Heart left ventricle (tissue), 13 donors: ENCODE measurements around the gene IL2RA.

Experiments used
- POLR2A ChIP-seq, 2 donors: fragments of 450-650 bp; IDR thresholded peaks; one replicate each; pipeline ENCODE4 v1.6.1; 2017; ENCODE audit warnings: antibody characterized with exemption in 2 of 2, mild to moderate bottlenecking in 2 of 2, moderate library complexity in 2 of 2
- TF ChIP-seq, protein P1 (sequence below), 12 donors: fragments of 200-600 bp; sonication (generic) in 4 of 12; IDR thresholded peaks; one replicate each; pipeline versions ENCODE4 v1.5.0 to v1.8.0; 2018 to 2022; ENCODE audit warnings: antibody characterized with exemption in 12 of 12, mild to moderate bottlenecking in 5 of 12
- donor health status: ischemic (EF 13 %, LVEDD 7.1; RV severe dilation, severe dysfunction).
- donor health status: DM: no; HTN: yes; CAD: no.
- donor health status: DM: no; HTN: no; CAD: no.
- donor health status: ischemic (EF 25% LVEDD 6.9; RV normal size, moderate dysfunction).
- donor health status: ischemic (EF 25% LVEDD 5.7; RV mildly dilated, moderate dysfunction).
- donor health status: ischemic (EF 35%, LVEDD 5.7; RV mildly dilated, moderate dysfunction).
- donor health status: nonischemic (EF 11% LVEDD 7.7; RV severe dilation, severe dysfunction).
- donor health status: DM: yes; HTN: yes; CAD: no.
- donor health status: PGD.
- donor health status: ischemic (EF 29% LVEDD 5.4; RV normal size, mild dysfunction).
- donor health status: nonischemic (EF 23%, LVEDD 6.1; RV moderate dilation, normal function).

DNA sequence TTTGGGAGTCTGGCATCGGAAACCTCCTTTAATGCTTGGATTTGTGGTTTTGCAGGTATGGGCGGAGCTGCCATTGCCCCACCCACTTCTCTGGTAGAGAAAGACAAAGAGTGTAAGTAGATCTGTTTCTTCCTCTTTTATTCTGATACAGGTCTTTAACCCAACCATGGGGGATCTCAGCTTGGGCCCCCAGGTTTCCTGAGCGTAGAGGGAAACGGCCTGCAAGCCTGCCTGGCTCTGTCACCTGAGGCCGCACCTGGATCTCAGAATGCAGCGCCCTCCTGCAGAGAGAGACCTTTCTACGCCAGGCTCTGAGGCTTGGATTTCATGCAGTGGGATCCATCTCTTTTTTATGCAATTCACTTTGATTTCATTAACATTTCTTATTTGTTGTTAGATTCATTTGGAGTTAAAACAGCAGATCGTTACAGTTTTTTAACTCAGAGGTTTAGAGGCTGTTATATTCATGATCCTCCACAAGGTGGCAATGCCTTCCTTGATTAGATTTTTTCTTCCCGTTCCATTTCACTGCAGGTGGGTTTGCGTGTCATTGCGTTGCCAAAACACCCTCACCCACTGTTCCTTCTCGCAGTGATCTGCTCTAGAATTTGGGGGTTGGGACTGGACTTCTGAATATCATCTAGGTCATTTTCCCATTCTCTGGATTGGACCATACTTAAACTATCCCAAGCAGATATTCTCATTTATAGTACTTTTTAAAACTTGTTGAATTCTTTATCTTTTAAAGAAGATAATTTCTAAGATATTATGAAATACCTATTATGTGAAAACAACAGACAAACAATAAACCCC is 46.7 kb upstream of the IL2RA start:
- TF ChIP-seq, protein P1, sequence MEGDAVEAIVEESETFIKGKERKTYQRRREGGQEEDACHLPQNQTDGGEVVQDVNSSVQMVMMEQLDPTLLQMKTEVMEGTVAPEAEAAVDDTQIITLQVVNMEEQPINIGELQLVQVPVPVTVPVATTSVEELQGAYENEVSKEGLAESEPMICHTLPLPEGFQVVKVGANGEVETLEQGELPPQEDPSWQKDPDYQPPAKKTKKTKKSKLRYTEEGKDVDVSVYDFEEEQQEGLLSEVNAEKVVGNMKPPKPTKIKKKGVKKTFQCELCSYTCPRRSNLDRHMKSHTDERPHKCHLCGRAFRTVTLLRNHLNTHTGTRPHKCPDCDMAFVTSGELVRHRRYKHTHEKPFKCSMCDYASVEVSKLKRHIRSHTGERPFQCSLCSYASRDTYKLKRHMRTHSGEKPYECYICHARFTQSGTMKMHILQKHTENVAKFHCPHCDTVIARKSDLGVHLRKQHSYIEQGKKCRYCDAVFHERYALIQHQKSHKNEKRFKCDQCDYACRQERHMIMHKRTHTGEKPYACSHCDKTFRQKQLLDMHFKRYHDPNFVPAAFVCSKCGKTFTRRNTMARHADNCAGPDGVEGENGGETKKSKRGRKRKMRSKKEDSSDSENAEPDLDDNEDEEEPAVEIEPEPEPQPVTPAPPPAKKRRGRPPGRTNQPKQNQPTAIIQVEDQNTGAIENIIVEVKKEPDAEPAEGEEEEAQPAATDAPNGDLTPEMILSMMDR (IDR thresholded peaks at IDR 0.05): peak; percentile 58 to 81 (median 74)
- no peak for TF ChIP-seq POLR2A (IDR thresholded peaks at IDR 0.05)
